T1000 (cell line): ENCODE data around the gene GPATCH8.

Source experiments
- DNase-seq: peaks from one replicate; lab custom pipeline; 2025; ENCODE audit warnings: mixed read lengths; lab: John Stamatoyannopoulos, UW

The GPATCH8 gene

GRCh38 chr17:44354582-44355561 lies 148.3 kb downstream of the GPATCH8 start:
- no peak for DNase-seq

- DNase-seq, result no peak
These were observed 149.4 kb downstream of the GPATCH8 start for GRCh38 chr17:44353672-44354331.

- DNase-seq, result no peak
These were observed 150.2 kb downstream of the GPATCH8 start for GRCh38 chr17:44352828-44353671.

- no peak for DNase-seq
These were observed 151.0 kb downstream of the GPATCH8 start for GRCh38 chr17:44351961-44352827.

- no peak for DNase-seq
These were observed 151.7 kb downstream of the GPATCH8 start for GRCh38 chr17:44351464-44351863.

- DNase-seq, result peak; percentile 29
These were observed 152.4 kb downstream of the GPATCH8 start for GRCh38 chr17:44350733-44351226.

GRCh38 chr17:44349553-44350070 lies 153.6 kb downstream of the GPATCH8 start:
- no peak for DNase-seq

- DNase-seq, result no peak
These were observed 154.2 kb downstream of the GPATCH8 start for GRCh38 chr17:44348988-44349364.

- DNase-seq, result no peak
These were observed 154.8 kb downstream of the GPATCH8 start for GRCh38 chr17:44348234-44348987.
